Kidney (tissue), 14 donors: ENCODE data around the gene HHAT. TPM values are rescaled to one million over a fixed set of nuclear protein-coding genes. Genes with fewer than 3 reads are reported as not detected.

ENCODE experiments used
- DNase-seq, 5 donors: peaks; one replicate each; pipeline ENCODE4 v3.0.0-alpha.2; 2013 to 2020
- FAIRE-seq: peaks from 2 replicates; lab custom pipeline; 2012; peaks lifted over from hg19 to GRCh38; lab: Jason Lieb, UNC
- H3K27ac ChIP-seq, 2 donors: one replicate each; pipeline ENCODE4 v1.7.0; 2013; ENCODE audit warnings: low read depth in 2 of 2, low read length in 2 of 2, inconsistent platforms in 1 of 2
- H3K27me3 ChIP-seq: one replicate; pipeline ENCODE4 v1.7.1; 2013; ENCODE audit warnings: low read length, inconsistent platforms; ENCODE audit not compliant: control insufficient read depth, insufficient read depth
- H3K36me3 ChIP-seq, 3 donors: one replicate each; pipeline versions ENCODE4 v1.7.0 to v1.7.1; 2013; ENCODE audit warnings: low read length in 3 of 3, control low read depth in 1 of 3, inconsistent platforms in 1 of 3; ENCODE audit not compliant: insufficient read depth in 3 of 3, control insufficient read depth in 2 of 3
- H3K4me1 ChIP-seq, 3 donors: one replicate each; pipeline versions ENCODE4 v1.7.0 to v1.7.1; 2013; ENCODE audit warnings: low read length in 3 of 3, inconsistent platforms in 1 of 3, low read depth in 1 of 3; ENCODE audit not compliant: control insufficient read depth in 2 of 3, insufficient read depth in 2 of 3
- H3K4me3 ChIP-seq, 3 donors: one replicate each; pipeline versions ENCODE4 v1.7.0 to v1.8.1; 2013; ENCODE audit warnings: low read length in 3 of 3, control low read depth in 1 of 3, inconsistent platforms in 1 of 3
- H3K9ac ChIP-seq, 3 donors: one replicate each; pipeline versions ENCODE4 v1.7.0 to v1.7.1; 2013; ENCODE audit warnings: low read length in 3 of 3, control low read depth in 1 of 3, inconsistent platforms in 1 of 3
- H3K9me3 ChIP-seq, 3 donors: one replicate each; pipeline versions ENCODE4 v1.7.0 to v1.7.1; 2013; ENCODE audit warnings: low read length in 3 of 3, control low read depth in 1 of 3, inconsistent platforms in 1 of 3; ENCODE audit not compliant: control insufficient read depth in 2 of 3, insufficient read depth in 1 of 3
- CTCF ChIP-seq: IDR thresholded peaks from 3 replicates; pipeline ENCODE4 v1.5.1; 2012; ENCODE audit warnings: mild to moderate bottlenecking, moderate library complexity, borderline replicate concordance; ENCODE audit not compliant: insufficient read depth; ENCODE audit errors: extremely low read depth
- intact Hi-C: fragments of 100-400 bp; cut with DNase I; formaldehyde crosslinking; loops from one replicate; pipeline ENCODE4 v1.11.1; 2022
- polyA plus RNA-seq: library from polyadenylated mRNA; stranded (reverse); fragments of 350-450 nt; fragmentation: Illumina TruSeq; extraction: RNeasy Lipid Tissue Mini Kit (QIAGEN cat#74804); gene quantifications from one replicate; pipeline ENCODE4 v1.2.3, GENCODE V29; 2014; ENCODE audit warnings: low read depth, low replicate concordance; ENCODE audit not compliant: insufficient read depth
- total RNA-seq: library from RNA; stranded (reverse); fragmentation: NEBNext Ultra II Directional; extraction: Animal tissue kit (Norgen Biotek cat#: 25700); gene quantifications from one replicate; pipeline ENCODE4 v1.2.1, GENCODE V29; 2021
- donor health status: control.
- donor health status: control.
- donor health status: control.
- donor health status: control.
- donor health status: control.
- donor health status: DM: yes; HTN: yes; CAD: no.
- donor health status: Normal renal cell carcinoma (clear cell type).

The HHAT gene
- total and polyA plus RNA-seq, 2 donors from 2014 or later, result 5.5 to 9.7 TPM

GRCh38 chr1:210407887-210408252 is 79.2 kb downstream of the HHAT start:
- H3K9ac ChIP-seq, result no peak overlapping the region
- no peaks in the 10 kb centered on the region for H3K4me1 ChIP-seq
- no peak for DNase-seq
- peaks cover 0 to 2% (median 0%) of the 10 kb centered on the region in 3 donors for H3K36me3 ChIP-seq
- H3K4me3 ChIP-seq, result no peak overlapping the region
- FAIRE-seq, result no peak
- no peaks in the 10 kb centered on the region for H3K9me3 ChIP-seq
- H3K27me3 ChIP-seq, result no peaks in the 10 kb centered on the region
- TF ChIP-seq CTCF, result no peak
- H3K27ac ChIP-seq, result no peak overlapping the region
- intact Hi-C loops, result loop anchor here (5.0 kb wide), 1 partner anchor 724 kb away; the partner anchor contains the start of gene KCNH1

GRCh38 chr1:210412240-210412639 is 83.5 kb downstream of the HHAT start:
- no peak for TF ChIP-seq CTCF
- H3K4me1 ChIP-seq, result no peaks in the 10 kb centered on the region
- no peaks in the 10 kb centered on the region for H3K27me3 ChIP-seq

GRCh38 chr1:210413951-210414350 is 85.2 kb downstream of the HHAT start:
- Histone ChIP-seq H3K27ac (no peak overlapping the region), H3K27me3 (no peaks in the 10 kb centered on the region), H3K9ac (no peak overlapping the region), H3K9me3 (no peaks in the 10 kb centered on the region), H3K36me3 (no peaks in the 10 kb centered on the region), H3K4me3 (no peak overlapping the region), H3K4me1 (no peaks in the 10 kb centered on the region)
- DNase-seq, result no peak
- no peak for FAIRE-seq
- intact Hi-C loops, result no loop called here
- no peak for TF ChIP-seq CTCF

More at GRCh38 chr1:210412240-210412639, 83.5 kb downstream of the HHAT start:
- H3K27ac ChIP-seq, result no peak overlapping the region
- DNase-seq (no peak), FAIRE-seq (no peak)
- H3K4me3 ChIP-seq, result no peak overlapping the region
- H3K9me3 ChIP-seq, result no peaks in the 10 kb centered on the region
- no peaks in the 10 kb centered on the region for H3K36me3 ChIP-seq
- intact Hi-C loops, result no loop called here
- H3K9ac ChIP-seq, result no peak overlapping the region

- no peaks in the 10 kb centered on the region for H3K9me3 ChIP-seq
- intact Hi-C loops, result no loop called here
- no peak overlapping the region for H3K27ac ChIP-seq
- no peaks in the 10 kb centered on the region for H3K36me3 ChIP-seq
- no peak for FAIRE-seq
- H3K4me3 ChIP-seq, result no peak overlapping the region
- TF ChIP-seq CTCF, result no peak
- no peak for DNase-seq
- H3K4me1 ChIP-seq, result no peaks in the 10 kb centered on the region
- H3K9ac ChIP-seq, result no peak overlapping the region
- no peaks in the 10 kb centered on the region for H3K27me3 ChIP-seq
Observed at GRCh38 chr1:210415846-210416448, 87.2 kb downstream of the HHAT start.
